Muscle layer of duodenum (tissue), 2 donors: Measurements from ENCODE around the gene WDR18.

Source experiments
- H3K27ac ChIP-seq: one replicate; pipeline ENCODE4 v1.7.0; 2013; ENCODE audit warnings: mild to moderate bottlenecking, low read length
- H3K27me3 ChIP-seq: one replicate; pipeline ENCODE4 v1.7.0; 2013; ENCODE audit warnings: low read depth, mild to moderate bottlenecking, control low read depth, low read length
- H3K36me3 ChIP-seq, 2 donors: one replicate each; pipeline ENCODE4 v1.7.0; 2013; ENCODE audit warnings: low read length in 2 of 2, control low read depth in 1 of 2, mild to moderate bottlenecking in 1 of 2; ENCODE audit not compliant: insufficient read depth in 2 of 2, control insufficient read depth in 1 of 2
- H3K4me1 ChIP-seq, 2 donors: one replicate each; pipeline ENCODE4 v1.7.0; 2013; ENCODE audit warnings: low read length in 2 of 2, mild to moderate bottlenecking in 2 of 2, control low read depth in 1 of 2, moderate library complexity in 1 of 2; ENCODE audit not compliant: insufficient read depth in 2 of 2, control insufficient read depth in 1 of 2
- H3K4me3 ChIP-seq, 2 donors: one replicate each; pipeline ENCODE4 v1.7.0; 2013; ENCODE audit warnings: low read length in 2 of 2, low read depth in 1 of 2, mild to moderate bottlenecking in 1 of 2
- H3K9me3 ChIP-seq, 2 donors: one replicate each; pipeline ENCODE4 v1.7.0; 2013; ENCODE audit warnings: low read length in 2 of 2, control low read depth in 1 of 2, mild to moderate bottlenecking in 1 of 2; ENCODE audit not compliant: control insufficient read depth in 1 of 2
- donor health status: healthy.

WDR18 gene

DNA sequence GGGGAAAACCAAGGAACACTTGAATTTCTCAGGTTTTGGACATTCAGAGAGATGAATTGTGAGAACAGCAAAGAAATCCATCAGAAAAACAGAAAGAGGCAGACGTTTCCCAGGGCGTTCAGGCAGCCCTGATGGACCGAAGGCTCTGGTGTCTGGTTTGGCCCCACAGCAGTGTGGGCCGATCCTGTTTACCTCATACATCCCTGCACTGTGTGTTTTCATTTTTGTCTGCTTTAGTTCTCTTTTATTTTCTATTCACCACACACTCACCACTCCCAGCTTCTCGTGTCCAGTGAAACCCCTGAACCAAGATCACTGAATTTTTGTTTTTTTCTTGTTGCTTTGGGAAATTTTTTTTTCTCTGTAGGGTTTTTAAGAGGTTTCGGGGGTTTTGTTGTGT is 11.9 kb upstream of the WDR18 start:
- H3K9me3 ChIP-seq, result peaks cover 0 to 7% of the 10 kb centered on the region in 2 donors
- no peaks in the 10 kb centered on the region for H3K27me3 ChIP-seq

GRCh38 chr19:973726-974563 is 10.2 kb upstream of the WDR18 start:
- Histone ChIP-seq H3K36me3 (peaks cover 6 to 18% of the 10 kb centered on the region in 2 donors), H3K9me3 (peaks cover 0 to 7% of the 10 kb centered on the region in 2 donors), H3K27ac (no peak overlapping the region), H3K4me3 (no peak overlapping the region), H3K4me1 (no peaks in the 10 kb centered on the region), H3K27me3 (no peaks in the 10 kb centered on the region)

More for the DNA sequence above, 11.9 kb upstream of the WDR18 start:
- no peaks in the 10 kb centered on the region for H3K4me1 ChIP-seq
- H3K36me3 ChIP-seq, result peaks cover 6 to 27% of the 10 kb centered on the region in 2 donors
- no peak overlapping the region for H3K27ac ChIP-seq
- no peak overlapping the region for H3K4me3 ChIP-seq

- Histone ChIP-seq H3K9me3 (peaks cover 0 to 7% of the 10 kb centered on the region in 2 donors), H3K36me3 (peaks cover 6 to 15% of the 10 kb centered on the region in 2 donors), H3K4me1 (no peaks in the 10 kb centered on the region), H3K27me3 (no peaks in the 10 kb centered on the region), H3K4me3 (no peak overlapping the region), H3K27ac (no peak overlapping the region)
These were observed 9.4 kb upstream of the WDR18 start for GRCh38 chr19:974564-975257.

GRCh38 chr19:976476-976875 is 7.7 kb upstream of the WDR18 start:
- Histone ChIP-seq H3K9me3 (no peaks in the 10 kb centered on the region), H3K36me3 (peaks cover 0 to 5% of the 10 kb centered on the region in 2 donors), H3K4me3 (no peak overlapping the region), H3K27me3 (no peaks in the 10 kb centered on the region), H3K27ac (no peak overlapping the region), H3K4me1 (no peaks in the 10 kb centered on the region)

- no peak overlapping the region for H3K27ac ChIP-seq
- no peaks in the 10 kb centered on the region for H3K27me3 ChIP-seq
- H3K4me3 ChIP-seq, result no peak overlapping the region
- no peaks in the 10 kb centered on the region for H3K9me3 ChIP-seq
- no peaks in the 10 kb centered on the region for H3K36me3 ChIP-seq
- no peaks in the 10 kb centered on the region for H3K4me1 ChIP-seq
These were observed 7.1 kb upstream of the WDR18 start for GRCh38 chr19:977058-977464.

- H3K27ac ChIP-seq, result no peak overlapping the region
- H3K4me1 ChIP-seq, result peaks cover 0 to 12% of the 10 kb centered on the region in 2 donors
- no peaks in the 10 kb centered on the region for H3K9me3 ChIP-seq
- no peaks in the 10 kb centered on the region for H3K36me3 ChIP-seq
- no peaks in the 10 kb centered on the region for H3K27me3 ChIP-seq
- H3K4me3 ChIP-seq, result no peak overlapping the region
These were observed 4.8 kb upstream of the WDR18 start for GRCh38 chr19:979318-979741.

- Histone ChIP-seq H3K4me3 (no peak overlapping the region), H3K27me3 (no peaks in the 10 kb centered on the region), H3K36me3 (no peaks in the 10 kb centered on the region), H3K27ac (no peak overlapping the region), H3K9me3 (no peaks in the 10 kb centered on the region), H3K4me1 (peaks cover 0 to 21% of the 10 kb centered on the region in 2 donors)
These were observed 3.8 kb upstream of the WDR18 start for GRCh38 chr19:980133-980998.

DNA sequence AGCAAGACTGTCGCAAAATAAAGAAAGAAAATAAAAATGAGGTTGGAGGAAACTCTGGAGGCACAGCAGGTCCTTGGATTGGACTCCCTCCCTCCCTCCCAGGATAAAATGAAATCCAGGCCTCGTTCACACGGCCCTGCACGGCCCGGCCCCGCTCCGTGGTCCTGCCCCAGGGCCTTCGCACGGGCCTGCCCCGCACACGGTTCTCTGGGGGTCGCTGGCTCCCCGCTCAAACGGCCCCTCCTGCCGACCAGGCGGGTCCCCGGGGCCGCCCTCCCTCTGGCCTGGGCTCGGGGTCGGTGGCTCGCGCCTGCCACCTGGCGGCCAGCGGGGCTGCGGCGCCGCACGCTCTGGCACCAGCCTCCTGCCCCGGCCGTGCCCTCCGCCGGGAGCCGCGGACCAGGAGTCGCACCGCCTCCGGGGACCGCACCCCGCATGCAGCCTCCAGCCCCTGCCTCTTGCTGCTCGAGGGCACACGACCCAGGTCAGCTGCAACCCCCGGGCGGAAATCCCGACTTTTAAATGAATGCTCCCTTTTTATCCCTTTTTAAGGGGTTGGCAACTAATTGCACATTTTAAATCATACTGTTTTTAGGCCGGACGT is 1.5 kb upstream of the WDR18 start:
- H3K4me1 ChIP-seq, result peaks cover 0 to 24% of the 10 kb centered on the region in 2 donors
- H3K36me3 ChIP-seq, result peaks cover 0 to 19% of the 10 kb centered on the region in 2 donors
- no peak overlapping the region for H3K27ac ChIP-seq
- peak overlapping the region in 1 of 2 donors; percentile 47 for H3K4me3 ChIP-seq
- no peaks in the 10 kb centered on the region for H3K9me3 ChIP-seq
- H3K27me3 ChIP-seq, result no peaks in the 10 kb centered on the region

DNA sequence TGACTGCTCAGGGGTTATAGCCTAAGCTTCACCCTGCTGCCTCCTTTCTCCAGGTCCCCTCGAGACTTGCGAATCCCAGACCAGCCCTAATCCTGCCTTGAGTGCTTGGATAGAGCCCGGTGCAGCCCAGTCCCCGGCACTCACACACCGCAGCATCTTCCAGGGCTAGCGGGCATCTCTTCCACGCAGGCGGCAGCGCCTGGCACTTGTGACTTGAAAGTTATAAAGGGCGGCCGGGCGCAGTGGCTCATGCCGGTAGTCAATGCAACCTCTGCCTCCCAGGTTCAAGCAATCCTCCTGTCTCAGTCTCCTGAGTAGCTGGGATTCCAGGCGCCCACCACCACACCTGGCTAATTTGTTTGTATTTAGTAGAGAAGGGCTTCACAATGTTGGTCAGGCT is 1.9 kb downstream of the WDR18 start:
- peaks cover 0 to 24% of the 10 kb centered on the region in 2 donors for H3K4me1 ChIP-seq
- no peak overlapping the region for H3K27ac ChIP-seq
- no peaks in the 10 kb centered on the region for H3K27me3 ChIP-seq
- no peak overlapping the region for H3K4me3 ChIP-seq
- H3K36me3 ChIP-seq, result peaks cover 4 to 41% of the 10 kb centered on the region in 2 donors
- no peaks in the 10 kb centered on the region for H3K9me3 ChIP-seq

- H3K9me3 ChIP-seq, result no peaks in the 10 kb centered on the region
- peaks cover 4 to 46% of the 10 kb centered on the region in 2 donors for H3K36me3 ChIP-seq
- H3K4me1 ChIP-seq, result peaks cover 0 to 18% of the 10 kb centered on the region in 2 donors
- no peaks in the 10 kb centered on the region for H3K27me3 ChIP-seq
- H3K27ac ChIP-seq, result no peak overlapping the region
- H3K4me3 ChIP-seq, result no peak overlapping the region
These were observed 3.9 kb downstream of the WDR18 start for GRCh38 chr19:988081-988480.
